Measurements from ENCODE around the gene PRR15. TPM values are rescaled to one million over a fixed set of nuclear protein-coding genes. Genes with fewer than 3 reads are reported as not detected.

Gene PRR15
- total and polyA plus RNA-seq, 2 of the 4 experiments (the other 2 are of a cell fraction), result not detected

- Histone ChIP-seq H4K91ac (ENCODE audit: insufficient read depth, low read depth, low read length) (no peak overlapping the region), H4K5ac (ENCODE audit: low read depth, low read length) (no peak overlapping the region), H3K9me1 (ENCODE audit: insufficient read depth, low read length) (no peaks in the 10 kb centered on the region), H2BK120ac (ENCODE audit: low read depth, low read length) (no peak overlapping the region), H3K9ac (ENCODE audit: low read depth, low read length) (no peak overlapping the region), H3K36me3 (ENCODE audit: control insufficient read depth, insufficient read depth, low read length) (no peaks in the 10 kb centered on the region), H2AK5ac (ENCODE audit: low read depth, low read length) (no peak overlapping the region), H3K23ac (ENCODE audit: low read depth, low read length) (no peak overlapping the region), H3K4me2 (ENCODE audit: low read depth, low read length) (no peak overlapping the region), H3K18ac (ENCODE audit: low read depth, low read length) (no peak overlapping the region), H2AK9ac (replicated peaks; ENCODE audit: low read depth, low read length, poor library complexity) (no peak overlapping the region), H3K14ac (replicated peaks; ENCODE audit: low read depth, low read length) (no peak overlapping the region), H3K79me1 (ENCODE audit: low read depth in 1 of 2, low read length in 2 of 2) (no peaks in the 10 kb centered on the region), H3K4me3 (ENCODE audit: insufficient read depth, low read depth, low read length) (no peak overlapping the region), H4K8ac (ENCODE audit: low read depth in 2 of 2, low read length in 2 of 2) (no peak overlapping the region), H2BK15ac (ENCODE audit: low read depth, low read length) (no peak overlapping the region), H3K4ac (ENCODE audit: low read depth, low read length) (no peak overlapping the region), H2BK20ac (ENCODE audit: low read depth, low read length) (no peak overlapping the region), H4K20me1 (ENCODE audit: insufficient read depth, low read length) (no peaks in the 10 kb centered on the region), H3K9me3 (ENCODE audit: control insufficient read depth, insufficient read depth, low read length) (no peaks in the 10 kb centered on the region), H3K4me1 (ENCODE audit: control insufficient read depth, insufficient read depth, low read length) (no peaks in the 10 kb centered on the region), H2BK5ac (ENCODE audit: low read depth, low read length, poor library complexity, severe bottlenecking) (no peak overlapping the region), H3K56ac (ENCODE audit: extremely low read depth, insufficient read depth, low read length) (no peak overlapping the region), H2AFZ (replicated peaks; ENCODE audit: low read length, poor library complexity) (no peak overlapping the region), H3K27me3 (ENCODE audit: control insufficient read depth, insufficient read depth, low read length) (no peaks in the 10 kb centered on the region), H3K27ac (ENCODE audit: insufficient read depth, low read length) (no peak overlapping the region)
- TF ChIP-seq CTCF (conservative IDR thresholded peaks at IDR 0.05; ENCODE audit: low read depth, low read length) (no peak), ELK1 (IDR thresholded peaks at IDR 0.05; ENCODE audit: borderline replicate concordance, low read depth, low read length) (no peak), POLR2A (IDR thresholded peaks at IDR 0.05; ENCODE audit: low read depth, low read length) (no peak), MAZ (IDR thresholded peaks at IDR 0.05; ENCODE audit: borderline replicate concordance, low read depth, low read length) (no peak)
- ChIA-PET POLR2A (ENCODE audit: unreplicated experiment) (no interaction called here), CTCF (no interaction called here)
- no TSS peak for BruUV-seq (replicated peaks)
- in situ Hi-C loops (cut with MboI; ENCODE audit: low sequenced_read_pairs) (no loop called here), intact Hi-C loops (cut with micrococcal nuclease) (loop anchor here (5.0 kb wide), 1 partner anchor 1372 kb away; no protein-coding TSS in a partner anchor), dilution Hi-C loops (cut with HindIII; ENCODE audit: low sequenced_read_pairs, unreplicated experiment) (no loop called here)
- ATAC-seq (ENCODE audit: low read depth), result no peak
- no peak for DNase-seq
These were observed 41.1 kb downstream of the PRR15 start for GRCh38 chr7:29604702-29605101.
